GM12878 (cell line): ENCODE data around the gene ZMYND15. TPM values are rescaled to one million over a fixed set of nuclear protein-coding genes. Genes with fewer than 3 reads are reported as not detected.

ENCODE experiments used
- ATAC-seq: fragments of 200-7000 bp; cut with Tn5 transposase; 3 replicates; pipeline ENCODE4 v1.9.1; 2020; ENCODE audit warnings: mild to moderate bottlenecking, moderate library complexity
- BruUV-seq: library from RNA; stranded (reverse); fragments of 400-500 nt; replicated peaks from 2 replicates; lab custom pipeline; 2021; lab: Mats Ljungman, UMichigan
- CTCF ChIA-PET: fragments of 300-600 bp; sonication (Branson Sonifier 250); formaldehyde crosslinking; extraction: SDS; loops from one replicate; lab custom pipeline; 2021; ENCODE audit warnings: inconsistent platforms; lab: Yijun Ruan, JAX
- POLR2A ChIA-PET: fragments of 350-600 bp; formaldehyde crosslinking; extraction: SDS; loops from one replicate; lab custom pipeline; 2021; ENCODE audit warnings: inconsistent platforms; lab: Charles Lee
- RAD21 ChIA-PET: fragments of 300-600 bp; sonication (Branson Sonifier 250); formaldehyde crosslinking; loops from one replicate; lab custom pipeline; 2023; ENCODE audit warnings: antibody characterized with exemption; ENCODE audit not compliant: unreplicated experiment; lab: Charles Lee
- SMC1A ChIA-PET: fragments of 300-600 bp; sonication (Branson Sonifier 250); formaldehyde crosslinking; loops from one replicate; lab custom pipeline; 2023; ENCODE audit not compliant: unreplicated experiment, uncharacterized antibody; lab: Charles Lee
- DNase-seq: peaks from one replicate; pipeline ENCODE4 v3.0.0-alpha.2; 2011; ENCODE audit warnings: low read depth, low spot score
- FAIRE-seq: peaks from 3 replicates; lab custom pipeline; 2011; peaks lifted over from hg19 to GRCh38; lab: Jason Lieb, UNC
- H2AFZ ChIP-seq: 2 replicates; pipeline ENCODE4 v1.6.0; 2011; ENCODE audit warnings: low read depth, low read length, control low read depth; ENCODE audit not compliant: control insufficient read depth
- H3K27ac ChIP-seq: 2 replicates; pipeline ENCODE4 v1.5.1; 2011; ENCODE audit warnings: control low read depth; ENCODE audit not compliant: control insufficient read depth, insufficient read depth
- H3K27me3 ChIP-seq, 2 experiments: replicated peaks in 1 of 2; 2 replicates each; pipeline versions ENCODE4 v1.6.0 to v1.6.1; 2011; ENCODE audit warnings: low read length in 1 of 2; ENCODE audit not compliant: control insufficient read depth in 2 of 2, insufficient read depth in 2 of 2
- H3K36me3 ChIP-seq, 2 experiments: 2 replicates each; pipeline ENCODE4 v1.5.1; 2011; ENCODE audit warnings: low read length in 1 of 2; ENCODE audit not compliant: control insufficient read depth in 2 of 2, insufficient read depth in 2 of 2
- H3K4me1 ChIP-seq: 2 replicates; pipeline ENCODE4 v1.6.1; 2011; ENCODE audit warnings: mild to moderate bottlenecking, low read length, moderate library complexity, mixed read lengths; ENCODE audit not compliant: control insufficient read depth, insufficient read depth
- H3K4me2 ChIP-seq: 2 replicates; pipeline ENCODE4 v1.6.0; 2011; ENCODE audit warnings: control low read depth; ENCODE audit not compliant: control insufficient read depth, insufficient read depth
- H3K4me3 ChIP-seq: fragments of 200-600 bp; sonication (generic); 2 replicates; pipeline ENCODE4 v1.5.1; 2016
- H3K79me2 ChIP-seq: 2 replicates; pipeline ENCODE4 v1.6.0; 2011; ENCODE audit warnings: low read length; ENCODE audit not compliant: control insufficient read depth, insufficient read depth
- H3K9ac ChIP-seq: 2 replicates; pipeline ENCODE4 v1.8.0; 2011; ENCODE audit warnings: low read length, control low read depth, mixed read lengths; ENCODE audit not compliant: control insufficient read depth, insufficient read depth
- H3K9me3 ChIP-seq: replicated peaks from 3 replicates; pipeline ENCODE4 v1.5.1; 2011; ENCODE audit warnings: mild to moderate bottlenecking, low read length; ENCODE audit not compliant: control insufficient read depth, insufficient read depth
- H4K20me1 ChIP-seq: 2 replicates; pipeline ENCODE4 v1.6.0; 2011; ENCODE audit not compliant: control insufficient read depth, insufficient read depth
- ATF7 ChIP-seq: fragments of 450-650 bp; IDR thresholded peaks from 2 replicates; pipeline ENCODE4 v1.6.1; 2016; ENCODE audit warnings: low read depth, mild to moderate bottlenecking
- DPF2 ChIP-seq: fragments of 450-650 bp; IDR thresholded peaks from 2 replicates; pipeline ENCODE4 v1.6.1; 2017; ENCODE audit warnings: mild to moderate bottlenecking
- EED ChIP-seq: sonication (generic); IDR thresholded peaks from 2 replicates; pipeline ENCODE4 v1.6.1; 2016; ENCODE audit warnings: antibody characterized with exemption, low read depth
- ETV6 ChIP-seq, 2 experiments: fragments of 450-650 bp in 1 of 2; IDR thresholded peaks in 1 of 2; conservative IDR thresholded peaks in 1 of 2; 2 replicates each; pipeline ENCODE4 v1.6.1; 2014; ENCODE audit warnings: antibody characterized with exemption in 1 of 2, borderline replicate concordance in 1 of 2, low read depth in 1 of 2, mild to moderate bottlenecking in 1 of 2, moderate library complexity in 1 of 2
- IKZF2 ChIP-seq, 2 experiments: fragments of 450-650 bp; IDR thresholded peaks; 2 replicates each; pipeline ENCODE4 v1.6.1; 2017; ENCODE audit warnings: mild to moderate bottlenecking in 2 of 2, moderate library complexity in 2 of 2
- IRF4 ChIP-seq: IDR thresholded peaks from 2 replicates; pipeline ENCODE4 v1.6.1; 2011; ENCODE audit warnings: low read depth, low read length
- LARP7 ChIP-seq: fragments of 450-650 bp; IDR thresholded peaks from 2 replicates; pipeline ENCODE4 v1.6.1; 2017; ENCODE audit warnings: mild to moderate bottlenecking
- MTA3 ChIP-seq: IDR thresholded peaks from 2 replicates; pipeline ENCODE4 v1.6.1; 2012; ENCODE audit warnings: low read length, inconsistent platforms, borderline replicate concordance
- NFYB ChIP-seq: IDR thresholded peaks from 2 replicates; pipeline ENCODE4 v1.6.1; 2011; ENCODE audit warnings: low read depth, mild to moderate bottlenecking, low read length, improper control_type of control experiment, moderate library complexity; ENCODE audit not compliant: insufficient read depth
- NR2C1 ChIP-seq: fragments of 450-650 bp; IDR thresholded peaks from 2 replicates; pipeline ENCODE4 v1.6.1; 2017; ENCODE audit warnings: antibody characterized with exemption, mild to moderate bottlenecking, moderate library complexity
- RAD21 ChIP-seq: IDR thresholded peaks from 2 replicates; pipeline ENCODE4 v1.6.1; 2011; ENCODE audit warnings: mild to moderate bottlenecking, low read depth, low read length, moderate library complexity; ENCODE audit not compliant: insufficient read depth
- RUNX3 ChIP-seq: IDR thresholded peaks from 2 replicates; pipeline ENCODE4 v1.6.1; 2012; ENCODE audit warnings: low read length, inconsistent platforms
- SMC3 ChIP-seq: IDR thresholded peaks from 2 replicates; pipeline ENCODE4 v1.6.1; 2011; ENCODE audit warnings: low read length, improper control_type of control experiment, borderline replicate concordance
- YY1 ChIP-seq: IDR thresholded peaks from 2 replicates; pipeline ENCODE4 v1.6.1; 2011; ENCODE audit warnings: low read depth, mild to moderate bottlenecking, low read length
- ZNF24 ChIP-seq: fragments of 450-650 bp; IDR thresholded peaks from 2 replicates; pipeline ENCODE4 v1.6.1; 2017; ENCODE audit warnings: antibody characterized with exemption, mild to moderate bottlenecking
- WGBS: methylation state at CpG from one replicate; pipeline ENCODE4 v1.1.6; 2016; ENCODE audit warnings: low lambda C conversion rate; ENCODE audit not compliant: insufficient replicate concordance, insufficient coverage; ENCODE audit errors: missing lambda C conversion rate; 5-methylcytosine and 5-hydroxymethylcytosine counted together
- in situ Hi-C: fragments of 300-500 bp; cut with MboI; formaldehyde crosslinking; loops from 9 replicates; pipeline ENCODE4 v1.14.3; 2018; ENCODE audit warnings: mixed read lengths
- intact Hi-C: fragments of 100-400 bp; cut with micrococcal nuclease; formaldehyde crosslinking; loops from one replicate; pipeline ENCODE4 v1.14.2; 2022; ENCODE audit not compliant: unreplicated experiment
- polyA plus RNA-seq, 11 experiments: library from polyadenylated mRNA; depleted of rRNA in 4 of 11; unstranded in 6 of 11; stranded (reverse) in 5 of 11; fragments of >200 nt; fragmentation: Nextera tagmentation in 4 of 11; fragmentation: Illumina TruSeq in 1 of 11; extraction: Ambion mirVana in 4 of 11; extraction: Trizol in 1 of 11; gene quantifications; 1 replicate in 1 of 11; 2 replicates in 10 of 11; pipeline versions ENCODE4 v1.2.1 to v1.2.3, GENCODE V29; 2011 to 2016; ENCODE audit warnings: inconsistent platforms in 2 of 11, missing spikeins in 2 of 11, low read depth in 1 of 11
- total RNA-seq, 4 experiments: library from RNA; depleted of rRNA in 3 of 4; stranded (reverse); fragments of >200 nt in 3 of 4; fragmentation: Illumina TruSeq in 1 of 4; extraction: Trizol in 1 of 4; gene quantifications; 2 replicates each; pipeline versions ENCODE4 v1.2.1 to v1.2.3, GENCODE V29; 2013 to 2021
- TF ChIP-seq, protein P1 (sequence below): fragments of 450-650 bp; IDR thresholded peaks from 2 replicates; pipeline ENCODE4 v1.6.1; 2017; ENCODE audit warnings: mild to moderate bottlenecking
- TF ChIP-seq, protein P2 (sequence below): fragments of 450-650 bp; IDR thresholded peaks from 2 replicates; pipeline ENCODE4 v1.6.1; 2016; ENCODE audit warnings: mild to moderate bottlenecking
- TF ChIP-seq, protein P3 (sequence below), 3 experiments: IDR thresholded peaks in 2 of 3; conservative IDR thresholded peaks in 1 of 3; 2 replicates each; pipeline ENCODE4 v1.5.1; 2011; ENCODE audit warnings: low read depth in 3 of 3, low read length in 3 of 3, mild to moderate bottlenecking in 3 of 3, control low read depth in 2 of 3, moderate library complexity in 2 of 3, inconsistent platforms in 1 of 3, mixed read lengths in 1 of 3; ENCODE audit not compliant: control insufficient read depth in 2 of 3, insufficient read depth in 1 of 3; ENCODE audit errors: extremely low read depth in 1 of 3

ZMYND15 gene
- total and polyA plus RNA-seq, 10 of the 15 experiments (the other 5 are each of a cell fraction or from before 2014, with no cell fraction given): 0.03 to 0.17 (median 0.06) TPM; not detected in 4

DNA sequence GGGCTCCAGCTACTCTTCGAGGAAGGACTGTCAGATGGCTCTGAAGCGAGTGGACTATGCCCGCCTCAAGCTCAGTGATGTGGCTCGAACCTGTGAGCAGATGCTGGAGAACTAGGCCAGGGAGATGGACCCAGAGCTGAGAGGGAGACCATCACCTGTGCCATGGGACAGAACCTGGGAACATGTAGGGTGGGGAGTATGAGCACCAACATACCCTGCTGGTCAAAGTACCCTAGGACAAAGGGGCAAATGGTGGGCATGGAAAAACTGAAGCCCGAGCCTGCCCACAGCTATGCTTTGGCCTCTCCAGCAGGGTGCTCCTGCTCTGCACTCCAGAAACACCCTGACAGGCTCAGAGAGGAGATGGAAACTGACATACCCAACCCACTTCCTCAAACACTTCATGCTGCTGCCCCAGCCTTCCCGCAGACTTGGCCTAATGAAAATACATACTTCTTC lies 6.5 kb upstream of the ZMYND15 start:
- Histone ChIP-seq H3K9me3 (no peaks in the 10 kb centered on the region), H4K20me1 (no peaks in the 10 kb centered on the region), H3K9ac (no peak overlapping the region; the same call in 1 of the 2 replicates), H3K4me2 (peak overlapping the region; percentile 72), H3K4me1 (peaks cover 18% of the 10 kb centered on the region), H3K27me3 (0 out of 4 replicates have a peak, but pooled peaks cover 0 to 1% of the 10 kb centered on the region in 2 experiments), H3K27ac (no peak overlapping the region), H3K36me3 (no peaks in the 10 kb centered on the region), H3K79me2 (peaks cover 4% of the 10 kb centered on the region), H2AFZ (no peak overlapping the region), H3K4me3 (no peak overlapping the region)
- DNase-seq (no peak), FAIRE-seq (no peak), ATAC-seq (peak; percentile 71)
- POLR2A ChIA-PET: interaction anchor here (0.5 to 1.4 kb wide), 2 partner anchors 29 to 103 kb away, joined by 5 read pairs; partner anchors contain the start of gene PELP1
- WGBS: 58% methylated on average over 6 of the region's 6 CpGs
- intact Hi-C loops (loop anchor here (1.0 to 10.0 kb wide), 3 partner anchors 52 to 169 kb away; partner anchors contain the start of genes CHRNE, GLTPD2 and VMO1), in situ Hi-C loops (no loop called here)
- CTCF ChIA-PET: interaction anchor here (0.6 to 3.0 kb wide), 14 partner anchors 10 to 697 kb away, joined by 3 to 16 read pairs (median 3); partner anchors contain the start of genes ARRB2, RNF167 and SLC25A11
- BruUV-seq: no TSS peak
- RAD21 ChIA-PET: interaction anchor here (1.0 to 1.1 kb wide), 3 partner anchors 21 to 57 kb away, joined by 3 to 8 read pairs (median 3); partner anchors contain the start of gene ARRB2
- SMC1A ChIA-PET: interaction anchor here (0.6 to 1.9 kb wide), 9 partner anchors 22 to 312 kb away, joined by 3 to 11 read pairs (median 3); partner anchors contain the start of gene ARRB2
- TF ChIP-seq SMC3 (peak; percentile 45; the same call in 1 of the 2 replicates), RAD21 (peak; percentile 63), IRF4 (0 out of 2 replicates have a peak, but pooled peaks have one; percentile 28), YY1 (0 out of 2 replicates have a peak, but pooled peaks have one; percentile 32), NFYB (no peak), LARP7 (0 out of 2 replicates have a peak, but pooled peaks have one; percentile 59), ZNF24 (no peak), MTA3 (no peak), NR2C1 (no peak), EED (peak; percentile 64), RUNX3 (peak; percentile 56; the same call in 1 of the 2 replicates), DPF2 (peak; percentile 30; the same call in 1 of the 2 replicates), ATF7 (peak; percentile 31; the same call in 1 of the 2 replicates), ETV6 (conservative IDR thresholded peaks at IDR 0.05 in 1 of 2, IDR thresholded peaks at IDR 0.05 in 1 of 2; ENCODE audit: borderline replicate concordance in 1 of 2, low read depth in 1 of 2) (peak in 1 of 2 experiments; percentile 62; a peak in 1 of 4 replicates), IKZF2 (IDR thresholded peaks at IDR 0.05) (peak; percentile 55 to 60; a peak in 2 of 4 replicates)
- TF ChIP-seq, protein P1, sequence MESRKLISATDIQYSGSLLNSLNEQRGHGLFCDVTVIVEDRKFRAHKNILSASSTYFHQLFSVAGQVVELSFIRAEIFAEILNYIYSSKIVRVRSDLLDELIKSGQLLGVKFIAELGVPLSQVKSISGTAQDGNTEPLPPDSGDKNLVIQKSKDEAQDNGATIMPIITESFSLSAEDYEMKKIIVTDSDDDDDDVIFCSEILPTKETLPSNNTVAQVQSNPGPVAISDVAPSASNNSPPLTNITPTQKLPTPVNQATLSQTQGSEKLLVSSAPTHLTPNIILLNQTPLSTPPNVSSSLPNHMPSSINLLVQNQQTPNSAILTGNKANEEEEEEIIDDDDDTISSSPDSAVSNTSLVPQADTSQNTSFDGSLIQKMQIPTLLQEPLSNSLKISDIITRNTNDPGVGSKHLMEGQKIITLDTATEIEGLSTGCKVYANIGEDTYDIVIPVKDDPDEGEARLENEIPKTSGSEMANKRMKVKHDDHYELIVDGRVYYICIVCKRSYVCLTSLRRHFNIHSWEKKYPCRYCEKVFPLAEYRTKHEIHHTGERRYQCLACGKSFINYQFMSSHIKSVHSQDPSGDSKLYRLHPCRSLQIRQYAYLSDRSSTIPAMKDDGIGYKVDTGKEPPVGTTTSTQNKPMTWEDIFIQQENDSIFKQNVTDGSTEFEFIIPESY: no peak
- TF ChIP-seq, protein P2, sequence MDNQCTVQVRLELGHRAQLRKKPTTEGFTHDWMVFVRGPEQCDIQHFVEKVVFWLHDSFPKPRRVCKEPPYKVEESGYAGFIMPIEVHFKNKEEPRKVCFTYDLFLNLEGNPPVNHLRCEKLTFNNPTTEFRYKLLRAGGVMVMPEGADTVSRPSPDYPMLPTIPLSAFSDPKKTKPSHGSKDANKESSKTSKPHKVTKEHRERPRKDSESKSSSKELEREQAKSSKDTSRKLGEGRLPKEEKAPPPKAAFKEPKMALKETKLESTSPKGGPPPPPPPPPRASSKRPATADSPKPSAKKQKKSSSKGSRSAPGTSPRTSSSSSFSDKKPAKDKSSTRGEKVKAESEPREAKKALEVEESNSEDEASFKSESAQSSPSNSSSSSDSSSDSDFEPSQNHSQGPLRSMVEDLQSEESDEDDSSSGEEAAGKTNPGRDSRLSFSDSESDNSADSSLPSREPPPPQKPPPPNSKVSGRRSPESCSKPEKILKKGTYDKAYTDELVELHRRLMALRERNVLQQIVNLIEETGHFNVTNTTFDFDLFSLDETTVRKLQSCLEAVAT: peak; percentile 78; the same call in 1 of the 2 replicates
- TF ChIP-seq, protein P3, sequence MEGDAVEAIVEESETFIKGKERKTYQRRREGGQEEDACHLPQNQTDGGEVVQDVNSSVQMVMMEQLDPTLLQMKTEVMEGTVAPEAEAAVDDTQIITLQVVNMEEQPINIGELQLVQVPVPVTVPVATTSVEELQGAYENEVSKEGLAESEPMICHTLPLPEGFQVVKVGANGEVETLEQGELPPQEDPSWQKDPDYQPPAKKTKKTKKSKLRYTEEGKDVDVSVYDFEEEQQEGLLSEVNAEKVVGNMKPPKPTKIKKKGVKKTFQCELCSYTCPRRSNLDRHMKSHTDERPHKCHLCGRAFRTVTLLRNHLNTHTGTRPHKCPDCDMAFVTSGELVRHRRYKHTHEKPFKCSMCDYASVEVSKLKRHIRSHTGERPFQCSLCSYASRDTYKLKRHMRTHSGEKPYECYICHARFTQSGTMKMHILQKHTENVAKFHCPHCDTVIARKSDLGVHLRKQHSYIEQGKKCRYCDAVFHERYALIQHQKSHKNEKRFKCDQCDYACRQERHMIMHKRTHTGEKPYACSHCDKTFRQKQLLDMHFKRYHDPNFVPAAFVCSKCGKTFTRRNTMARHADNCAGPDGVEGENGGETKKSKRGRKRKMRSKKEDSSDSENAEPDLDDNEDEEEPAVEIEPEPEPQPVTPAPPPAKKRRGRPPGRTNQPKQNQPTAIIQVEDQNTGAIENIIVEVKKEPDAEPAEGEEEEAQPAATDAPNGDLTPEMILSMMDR (IDR thresholded peaks at IDR 0.05 in 2 of 3, conservative IDR thresholded peaks at IDR 0.05 in 1 of 3; ENCODE audit: control insufficient read depth in 2 of 3, extremely low read depth in 1 of 3, insufficient read depth in 1 of 3, low read depth in 3 of 3, low read length in 3 of 3): peak; percentile 52 to 68 (median 58)
